ENCODE data around the gene HS3ST2.
"Not testable (repeated sequence)": the region's sequence is repeated elsewhere in the genome, so short reads cannot be mapped to it uniquely, and the experiment has no call there.

HS3ST2 gene

DNA sequence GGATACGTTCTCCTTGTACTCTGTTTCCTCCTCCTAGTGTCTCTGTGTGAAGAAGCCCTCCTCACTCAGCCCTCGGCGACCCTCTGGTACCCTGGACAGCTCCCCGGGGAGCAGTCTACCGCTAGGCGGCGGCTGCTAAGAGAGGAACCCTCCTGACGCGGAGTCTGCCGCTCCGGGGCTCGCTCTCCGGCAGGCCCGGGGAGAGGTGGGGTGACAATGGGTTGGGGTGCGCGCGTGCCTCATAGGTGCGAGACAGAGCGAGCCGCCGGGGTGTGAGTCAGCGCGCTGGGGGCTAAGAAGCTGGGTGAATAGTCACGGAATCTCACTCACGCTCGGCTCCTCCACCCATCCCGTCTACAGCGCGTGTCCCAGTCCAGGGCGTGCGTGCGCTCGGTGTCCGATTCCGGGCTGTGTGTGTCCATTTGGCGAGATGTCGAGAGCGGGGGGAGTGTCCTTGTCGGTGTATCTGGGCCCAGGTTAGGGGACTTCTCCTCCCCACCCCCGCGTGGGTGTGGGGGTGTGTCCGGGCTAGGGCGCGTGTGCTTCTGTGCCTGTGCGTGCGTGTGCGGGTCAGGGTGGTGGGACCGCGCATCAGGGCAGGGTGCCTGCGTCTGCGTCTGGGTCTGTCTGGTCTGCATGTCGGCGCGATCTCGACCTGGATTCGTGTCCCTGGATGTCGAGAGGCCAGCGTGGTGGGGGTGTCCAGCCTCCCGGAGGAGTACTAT, 577 bp upstream of the HS3ST2 start:
- DNase-seq (ENCODE audit: insufficient read length, low spot score) (peak; percentile 48), FAIRE-seq (no peak)

DNA sequence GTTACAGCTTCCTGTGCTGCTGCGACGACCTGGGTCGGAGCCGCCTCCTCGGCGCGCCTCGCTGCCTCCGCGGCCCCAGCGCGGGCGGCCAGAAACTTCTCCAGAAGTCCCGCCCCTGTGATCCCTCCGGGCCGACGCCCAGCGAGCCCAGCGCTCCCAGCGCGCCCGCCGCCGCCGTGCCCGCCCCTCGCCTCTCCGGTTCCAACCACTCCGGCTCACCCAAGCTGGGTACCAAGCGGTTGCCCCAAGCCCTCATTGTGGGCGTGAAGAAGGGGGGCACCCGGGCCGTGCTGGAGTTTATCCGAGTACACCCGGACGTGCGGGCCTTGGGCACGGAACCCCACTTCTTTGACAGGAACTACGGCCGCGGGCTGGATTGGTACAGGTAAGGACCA, 746 bp downstream of the HS3ST2 start:
- FAIRE-seq: no peak
- no peak for DNase-seq (ENCODE audit: insufficient read length, low spot score)

DNA sequence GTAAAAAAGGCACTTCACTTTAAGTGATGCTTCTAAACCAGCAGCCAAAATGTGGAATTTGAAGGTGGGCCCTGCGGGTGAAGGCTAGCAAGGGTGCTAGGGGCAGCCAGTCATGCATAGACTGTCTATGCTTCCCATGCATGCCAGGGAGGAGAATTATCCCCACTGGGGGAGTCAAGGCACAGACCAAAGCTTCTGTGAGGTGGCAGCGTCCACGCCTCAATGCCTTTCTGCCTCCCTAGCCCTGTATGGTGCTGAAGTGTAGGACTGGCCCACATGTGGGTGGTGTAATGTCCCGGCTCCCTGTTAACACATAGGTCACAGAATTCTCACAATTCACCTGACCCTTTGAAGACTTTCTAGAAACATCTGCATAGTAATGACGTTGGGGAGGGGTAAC, 1.9 kb downstream of the HS3ST2 start:
- no peak for FAIRE-seq

DNA sequence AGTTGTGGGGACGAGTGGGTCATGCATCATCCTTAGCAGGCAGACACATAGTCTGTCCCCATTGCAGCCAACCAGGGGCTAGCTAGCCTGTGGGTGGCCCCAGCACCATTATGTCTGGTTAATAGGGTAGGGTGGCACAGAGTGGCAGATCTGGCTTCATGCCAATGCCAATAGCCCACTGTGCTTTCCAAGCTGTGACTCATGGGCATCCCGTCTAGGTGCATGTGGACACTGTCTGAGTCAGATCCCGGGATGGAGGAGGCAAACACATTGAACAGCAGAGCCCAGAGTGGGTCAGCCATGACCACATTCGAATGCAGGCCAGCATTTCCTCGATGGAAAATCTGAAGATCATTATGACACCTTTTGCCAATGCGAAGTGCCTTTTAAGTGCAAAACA, 2.5 kb downstream of the HS3ST2 start:
- DNase-seq (ENCODE audit: insufficient read length, low spot score) (no peak), FAIRE-seq (no peak)

More for the DNA sequence above, 1.9 kb downstream of the HS3ST2 start:
- no peak for DNase-seq (ENCODE audit: insufficient read length, low spot score)

DNA sequence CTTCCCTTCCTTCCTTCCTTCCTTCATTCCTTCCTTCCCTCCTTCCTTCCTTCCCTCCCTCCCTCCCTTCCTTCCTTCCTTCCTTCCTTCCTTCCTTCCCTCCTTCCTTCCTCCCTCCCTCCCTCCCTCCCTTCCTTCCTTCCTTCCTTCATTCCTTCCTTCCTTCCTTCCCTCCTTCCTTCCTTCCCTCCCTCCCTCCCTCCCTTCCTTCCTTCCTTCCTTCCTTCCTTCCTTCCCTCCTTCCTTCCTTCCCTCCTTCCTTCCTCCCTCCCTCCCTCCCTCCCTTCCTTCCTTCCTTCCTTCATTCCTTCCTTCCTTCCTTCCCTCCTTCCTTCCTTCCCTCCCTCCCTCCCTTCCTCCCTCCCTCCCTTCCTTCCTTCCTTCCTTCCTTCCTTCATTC, 4.8 kb downstream of the HS3ST2 start:
- not testable (repeated sequence) for DNase-seq (ENCODE audit: insufficient read length, low spot score); FAIRE-seq

DNA sequence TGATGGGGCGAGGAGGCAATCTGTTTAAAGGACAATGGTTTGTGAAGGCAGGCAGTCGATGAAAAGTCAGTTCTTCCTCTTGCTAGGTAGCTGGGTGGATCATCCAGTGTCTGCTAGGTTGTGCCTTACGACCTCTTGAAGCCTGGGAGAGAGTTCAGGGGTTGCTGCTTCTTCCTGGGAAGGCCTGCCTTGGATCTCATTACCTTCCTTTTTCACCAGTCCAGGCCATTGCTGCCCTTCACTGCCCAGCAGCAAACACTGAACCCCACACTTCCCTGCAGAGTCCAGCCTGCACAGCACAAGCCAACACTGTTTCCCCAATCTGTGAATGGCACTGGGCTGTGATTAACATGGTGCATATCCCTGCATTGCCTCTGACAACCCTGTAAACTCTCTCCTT, 24.7 kb downstream of the HS3ST2 start:
- FAIRE-seq (no peak), DNase-seq (ENCODE audit: insufficient read length, low spot score) (no peak)

DNA sequence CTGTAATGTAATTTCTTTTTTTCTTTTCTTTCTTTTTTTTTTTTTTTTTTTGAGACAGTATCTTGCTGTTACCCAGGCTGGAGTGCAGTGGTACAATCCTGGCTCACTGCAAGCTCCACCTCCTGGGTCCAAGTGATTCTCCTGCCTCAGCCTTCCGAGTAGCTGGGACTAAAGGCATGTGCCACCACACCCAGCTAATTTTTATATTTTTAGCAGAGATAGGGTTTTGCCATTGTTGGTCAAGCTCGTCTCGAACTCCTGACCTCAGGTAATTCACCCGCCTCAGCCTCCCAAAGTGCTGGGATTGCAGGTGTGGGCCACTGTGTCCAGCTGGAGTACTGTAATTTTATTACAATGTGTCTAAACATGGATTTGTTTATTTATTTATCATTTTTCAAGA, 28.1 kb downstream of the HS3ST2 start:
- FAIRE-seq; DNase-seq (ENCODE audit: insufficient read length, low spot score): not testable (repeated sequence)

DNA sequence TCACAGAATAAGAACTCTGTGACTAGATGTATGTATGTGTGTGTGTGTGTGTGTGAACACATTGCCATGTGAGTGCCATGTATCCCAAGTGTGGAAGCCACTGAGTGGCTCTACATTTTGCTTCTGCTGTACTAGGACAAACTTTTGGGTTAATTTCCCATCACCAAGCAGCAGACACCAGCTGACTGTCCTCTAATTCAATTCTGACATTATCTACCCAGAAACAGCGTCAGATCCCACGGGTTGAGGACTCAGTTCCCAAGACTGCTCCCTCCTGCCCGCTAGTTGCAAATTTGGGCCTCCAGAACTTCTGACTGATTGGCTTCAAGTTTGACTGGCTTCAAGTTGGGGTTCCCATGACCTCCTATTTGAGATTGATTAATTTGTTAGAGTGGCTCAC, 29.2 kb downstream of the HS3ST2 start:
- DNase-seq (ENCODE audit: insufficient read length, low spot score) (no peak), FAIRE-seq (no peak)

DNA sequence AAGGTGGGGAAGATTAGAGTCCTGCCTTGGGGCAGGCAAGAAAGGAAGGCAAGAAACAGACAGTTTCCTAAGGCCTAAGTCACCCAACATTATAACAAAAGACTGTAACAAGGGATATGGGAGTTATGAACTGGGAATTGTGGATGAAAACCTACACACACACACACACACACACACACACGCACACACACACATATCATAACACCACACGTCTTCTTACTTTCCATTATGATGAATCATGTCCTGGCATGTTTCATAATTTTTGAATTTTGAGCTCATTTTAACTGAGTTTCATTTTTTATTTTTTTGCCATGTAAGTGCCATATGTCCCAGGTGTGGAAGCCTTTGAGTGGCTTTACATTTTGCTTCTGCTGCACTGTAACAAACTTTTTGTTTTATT, 29.9 kb downstream of the HS3ST2 start:
- DNase-seq (ENCODE audit: insufficient read length, low spot score) (no peak), FAIRE-seq (no peak)

DNA sequence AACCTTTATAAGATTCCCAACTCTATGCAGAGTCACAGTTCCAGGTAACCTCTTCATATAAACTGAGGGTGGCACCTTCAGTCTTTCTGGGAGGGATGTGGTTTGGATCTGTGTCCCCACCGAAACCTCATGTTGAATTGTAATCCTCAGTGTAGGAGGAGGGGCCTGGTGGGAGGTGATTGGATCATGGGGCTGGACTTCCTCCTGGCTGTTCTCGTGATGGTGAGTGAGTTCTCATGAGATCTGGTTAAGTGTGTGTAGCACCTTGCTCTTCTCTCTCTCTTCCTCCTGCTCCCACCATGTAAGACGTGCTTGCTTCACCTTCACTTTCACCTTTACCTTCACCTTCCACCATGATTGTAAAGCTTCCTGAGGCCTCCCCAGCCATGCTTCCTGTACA, 30.5 kb downstream of the HS3ST2 start:
- DNase-seq (ENCODE audit: insufficient read length, low spot score) (no peak), FAIRE-seq (no peak)

DNA sequence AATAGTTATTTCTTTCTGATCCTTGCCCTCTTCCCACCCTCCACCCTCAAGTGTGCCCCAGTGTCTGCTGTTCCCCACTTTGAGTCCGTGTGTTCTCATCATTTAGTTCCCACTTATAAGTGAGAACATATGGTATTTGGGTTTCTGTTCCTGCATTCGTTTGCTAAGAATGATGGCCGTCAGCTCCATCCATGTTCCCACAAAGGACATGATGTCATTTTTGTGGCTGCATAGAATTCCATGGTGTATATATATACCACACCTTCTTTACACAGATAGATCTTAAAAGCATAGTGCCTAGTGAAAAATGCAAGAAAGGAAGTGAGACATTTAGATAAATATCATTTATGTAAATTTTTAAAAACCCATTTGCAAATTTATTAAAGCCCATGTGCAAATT, 33.1 kb downstream of the HS3ST2 start:
- no peak for FAIRE-seq
- DNase-seq (ENCODE audit: insufficient read length, low spot score): no peak

DNA sequence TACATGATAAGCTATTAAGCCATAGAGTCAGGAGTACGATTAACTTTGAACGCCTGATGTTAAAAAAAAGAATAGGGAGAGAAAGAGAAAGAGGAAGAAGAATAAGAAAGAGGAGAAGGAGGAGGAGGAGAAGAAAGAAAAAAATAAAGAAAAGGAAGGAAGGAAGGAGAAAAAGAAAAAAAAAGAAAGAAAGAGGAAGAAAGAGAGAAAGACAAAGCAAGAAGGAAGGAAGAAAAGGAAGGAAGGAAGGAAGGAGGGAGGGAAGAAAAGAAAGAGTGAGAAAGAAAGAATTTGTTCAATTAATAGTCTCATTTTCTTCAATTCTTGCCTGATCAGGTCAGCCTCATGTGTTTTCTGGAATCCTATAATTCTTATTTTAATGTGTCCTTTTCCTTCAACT, 33.7 kb downstream of the HS3ST2 start:
- DNase-seq (ENCODE audit: insufficient read length, low spot score) (no peak), FAIRE-seq (no peak)

DNA sequence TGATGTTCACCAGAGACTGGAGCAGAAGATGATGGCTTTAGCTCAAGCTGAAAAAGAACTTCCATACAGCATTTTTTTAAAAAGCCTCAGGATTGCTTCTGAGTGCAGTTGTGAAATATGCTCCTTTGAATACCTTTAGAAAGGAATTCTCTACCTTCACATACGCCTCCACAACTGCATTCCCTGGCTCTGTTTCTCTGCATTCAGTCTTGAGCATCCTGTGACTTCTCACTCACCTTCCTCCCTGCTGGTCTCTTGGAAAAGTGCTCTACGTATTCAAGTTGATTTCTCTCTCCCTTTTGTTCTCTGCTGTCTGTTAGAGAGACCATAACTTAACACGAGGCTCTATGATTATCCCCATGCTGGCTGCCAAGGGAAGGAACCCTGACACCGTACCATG, 34.5 kb downstream of the HS3ST2 start:
- FAIRE-seq (no peak), DNase-seq (ENCODE audit: insufficient read length, low spot score) (no peak)

DNA sequence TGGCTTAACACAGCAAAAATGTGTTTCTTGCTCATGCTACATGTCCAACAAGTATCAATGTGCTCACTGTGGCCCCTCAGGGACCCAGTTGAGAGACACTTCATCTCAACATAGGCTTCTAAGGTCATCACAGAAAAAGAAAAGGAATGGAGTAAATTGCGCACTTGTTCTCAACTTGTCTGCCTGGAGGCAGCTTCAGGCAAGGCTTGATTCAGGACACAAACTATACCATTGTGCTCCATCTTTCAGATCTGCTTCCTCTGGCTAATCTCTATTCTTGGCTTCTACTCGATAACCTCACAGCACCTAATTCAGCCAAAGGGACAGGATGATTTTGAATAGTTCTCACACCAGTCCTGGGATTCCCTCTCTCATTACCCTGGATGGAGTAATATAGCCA, 35.6 kb downstream of the HS3ST2 start:
- no peak for FAIRE-seq
- no peak for DNase-seq (ENCODE audit: insufficient read length, low spot score)

DNA sequence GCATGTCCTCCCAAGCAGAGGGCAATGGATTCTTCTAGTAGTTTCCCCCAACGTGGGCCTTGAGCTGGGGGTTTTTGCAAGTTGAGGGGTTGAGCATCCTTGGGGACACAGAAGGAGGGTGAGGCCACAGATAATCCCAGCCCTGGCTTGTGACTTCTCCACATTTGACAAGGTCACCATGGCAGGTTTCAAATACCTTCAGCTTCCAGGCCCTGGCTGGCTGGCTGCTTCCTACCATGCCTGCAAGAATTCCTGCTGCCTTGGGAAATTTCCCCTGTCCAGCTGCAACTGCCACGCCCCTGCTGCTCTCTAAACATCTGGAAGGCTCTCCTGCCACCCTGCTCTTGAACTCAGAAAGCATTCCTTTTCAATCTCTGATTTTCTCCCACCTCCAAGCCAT, 41.3 kb downstream of the HS3ST2 start:
- DNase-seq (ENCODE audit: insufficient read length, low spot score) (no peak), FAIRE-seq (no peak)

DNA sequence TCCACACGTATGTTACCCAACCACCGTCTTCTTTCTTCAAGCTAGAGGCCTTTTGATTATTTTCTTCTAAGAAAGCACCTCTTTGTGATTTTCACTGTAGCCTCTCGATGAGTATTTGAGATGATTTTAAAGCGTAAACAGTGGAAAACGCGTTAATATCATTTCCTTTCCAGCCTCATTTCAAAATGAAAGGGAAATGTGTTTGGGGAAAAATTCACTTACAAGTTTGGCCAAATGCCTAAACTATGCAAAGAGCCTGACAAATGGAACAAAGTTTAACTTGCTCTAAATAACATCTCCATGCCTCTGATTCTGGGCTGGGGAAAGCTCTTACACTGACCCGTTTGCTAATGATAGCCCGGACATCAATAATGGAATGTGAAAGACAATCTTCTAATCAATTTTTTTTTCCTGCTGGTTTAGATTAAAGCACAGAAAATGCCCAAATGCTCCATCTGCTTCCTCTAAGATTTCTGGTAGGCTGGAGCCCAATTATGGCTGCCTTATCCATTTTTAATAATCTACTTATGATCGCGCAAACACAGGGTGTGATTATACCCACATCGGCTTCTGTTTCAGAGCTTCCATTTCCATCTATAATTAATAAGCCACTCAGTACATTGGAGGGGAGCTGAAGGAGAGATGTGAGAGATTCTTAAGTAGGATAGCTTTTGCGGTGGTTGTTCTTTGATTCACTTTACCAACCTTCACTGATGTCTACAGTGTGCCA, 43.5 kb downstream of the HS3ST2 start:
- DNase-seq (ENCODE audit: insufficient read length, low spot score) (no peak), FAIRE-seq (no peak)

DNA sequence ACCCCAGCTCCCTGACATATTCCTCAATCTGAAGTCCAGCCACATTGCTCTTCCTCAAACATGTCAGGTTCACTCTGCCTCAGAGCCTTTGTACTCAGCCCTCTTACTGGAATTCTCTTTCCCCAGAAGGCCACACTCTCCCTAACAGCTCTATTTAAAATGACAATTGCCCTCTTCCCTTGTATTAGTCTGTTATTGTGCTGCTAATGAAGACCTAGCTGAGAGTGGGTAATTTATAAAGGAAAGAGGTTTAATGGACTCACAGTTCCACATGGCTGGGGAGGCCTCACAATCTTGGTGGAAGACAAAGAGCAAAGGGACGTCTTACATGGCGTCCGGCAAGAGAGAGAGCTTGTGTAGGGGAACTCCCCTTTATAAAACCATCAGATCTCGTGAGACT, 46.0 kb downstream of the HS3ST2 start:
- DNase-seq (ENCODE audit: insufficient read length, low spot score): no peak
- FAIRE-seq: no peak

DNA sequence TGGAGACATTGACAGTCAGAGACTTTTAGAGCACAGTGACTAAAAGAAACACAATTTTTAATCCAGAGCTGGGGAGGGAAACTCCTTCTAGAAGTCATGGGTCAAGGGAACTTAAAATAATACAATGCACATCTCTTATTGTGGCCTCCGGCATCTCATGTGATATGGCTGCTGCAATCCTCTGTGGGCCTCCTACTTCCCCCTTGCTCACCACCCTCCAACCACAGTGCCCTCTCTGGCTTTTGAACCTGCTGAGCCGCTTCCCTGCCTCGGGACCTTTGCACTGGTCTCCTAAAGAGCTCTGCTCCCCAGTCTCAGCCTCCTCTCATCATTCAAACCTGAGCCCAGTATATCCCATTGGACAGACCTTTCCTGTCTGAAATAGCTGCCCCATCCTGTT, 47.6 kb downstream of the HS3ST2 start:
- DNase-seq (ENCODE audit: insufficient read length, low spot score) (no peak), FAIRE-seq (no peak)

DNA sequence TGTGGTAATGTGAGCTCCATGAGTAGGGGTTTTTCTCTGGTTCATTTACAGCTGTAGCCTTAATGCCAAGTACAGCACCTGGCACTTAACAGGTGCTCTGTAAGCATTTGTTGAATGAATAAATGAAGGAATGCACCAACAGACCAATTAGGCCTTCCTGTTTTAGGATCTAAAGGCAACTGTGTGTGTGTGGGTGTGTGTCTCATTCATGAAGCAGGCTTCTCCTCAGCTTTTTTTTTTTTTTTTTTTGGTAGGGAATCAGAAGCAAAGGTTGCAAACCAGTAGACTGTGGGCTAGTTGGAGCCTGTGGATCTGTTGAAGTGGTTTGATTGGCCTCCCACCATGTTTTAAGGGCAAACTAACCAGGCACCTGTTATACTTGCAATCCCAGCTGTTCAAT, 48.1 kb downstream of the HS3ST2 start:
- DNase-seq (ENCODE audit: insufficient read length, low spot score) (no peak), FAIRE-seq (no peak)

DNA sequence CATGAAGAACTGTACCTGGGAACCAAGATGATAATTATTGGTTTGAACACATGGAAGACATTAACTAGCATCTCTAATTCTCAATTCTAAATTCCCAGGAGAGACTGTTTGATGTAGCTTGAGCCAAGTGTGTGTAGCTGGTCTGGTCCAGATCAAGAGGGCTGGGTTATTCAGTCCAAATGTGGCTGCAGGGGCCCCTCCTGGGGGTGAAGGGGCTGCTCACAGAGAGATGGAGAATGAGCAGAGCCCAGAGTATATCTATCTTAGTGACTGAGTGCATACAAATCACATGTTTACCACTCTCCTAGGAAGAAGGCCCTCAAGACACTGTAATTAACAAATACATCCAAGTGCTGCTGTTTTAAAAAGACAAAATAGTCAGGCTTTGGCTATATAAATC, 50.4 kb downstream of the HS3ST2 start:
- DNase-seq (ENCODE audit: insufficient read length, low spot score) (no peak), FAIRE-seq (no peak)

DNA sequence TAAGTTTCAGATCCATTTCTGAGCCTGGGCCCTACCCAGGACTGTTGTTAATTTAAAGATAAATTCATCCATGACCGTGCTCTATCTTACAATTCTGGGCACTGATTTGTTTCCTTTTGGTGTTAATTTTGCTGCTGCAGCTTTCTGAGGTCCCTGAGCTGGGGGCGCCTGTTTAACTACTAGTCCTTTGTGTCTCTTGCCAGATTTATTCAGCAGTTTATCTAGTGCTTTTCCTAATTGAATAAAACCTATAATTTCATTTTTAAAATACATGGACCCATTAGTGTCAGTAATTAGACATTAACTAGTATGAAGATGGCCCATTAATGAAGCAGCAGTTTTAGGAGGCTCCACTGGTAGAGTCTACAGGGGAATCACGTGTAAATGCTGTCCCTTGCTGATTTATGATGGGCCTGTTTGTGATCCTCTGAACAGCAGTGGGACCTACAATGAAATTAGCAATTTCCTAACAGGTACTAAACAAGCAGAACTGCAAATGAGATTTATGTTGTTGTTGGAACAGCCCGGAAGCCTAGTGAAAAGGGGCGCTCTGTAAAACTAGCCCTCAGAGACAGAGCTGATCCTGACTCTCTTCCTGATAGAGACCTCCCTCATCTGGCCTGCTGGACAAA, 54.7 kb downstream of the HS3ST2 start:
- DNase-seq (ENCODE audit: insufficient read length, low spot score) (no peak), FAIRE-seq (no peak)

DNA sequence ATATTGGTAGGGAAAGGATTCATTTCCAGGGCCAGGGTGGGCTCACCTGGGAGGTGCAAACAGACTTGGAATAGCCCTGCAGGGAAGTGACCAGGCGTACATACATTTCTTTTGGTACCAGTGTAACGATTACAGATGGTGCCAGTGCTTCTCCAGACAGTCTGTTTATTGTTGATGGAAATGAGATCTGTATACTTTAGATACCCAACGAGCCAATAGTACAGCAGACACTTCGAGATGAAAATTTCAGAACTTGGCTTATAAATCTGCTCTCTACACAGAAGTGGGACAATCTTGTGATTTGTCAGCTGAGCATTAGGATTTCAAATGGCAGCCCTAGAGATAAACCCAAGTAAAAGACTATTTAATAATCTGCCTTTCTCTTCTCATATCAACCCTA, 57.9 kb downstream of the HS3ST2 start:
- DNase-seq (ENCODE audit: insufficient read length, low spot score): no peak
- no peak for FAIRE-seq

Data from GM19239 (cell line).